Neuron (in vitro differentiated cells): ENCODE results near the gene TTLL13.

Source experiments
- H2AFZ ChIP-seq: one replicate; pipeline ENCODE4 v1.6.1; 2013; ENCODE audit warnings: low read depth, mild to moderate bottlenecking, inconsistent platforms, low read length, moderate library complexity
- H3K27me3 ChIP-seq: one replicate; pipeline ENCODE4 v1.6.1; 2013; ENCODE audit warnings: low read length; ENCODE audit not compliant: insufficient read depth
- H3K36me3 ChIP-seq: one replicate; pipeline ENCODE4 v1.6.1; 2013; ENCODE audit warnings: low read length; ENCODE audit not compliant: insufficient read depth
- H3K4me1 ChIP-seq: one replicate; pipeline ENCODE4 v1.6.1; 2013; ENCODE audit warnings: low read length; ENCODE audit not compliant: insufficient read depth
- H3K4me3 ChIP-seq: 2 replicates; pipeline ENCODE4 v1.5.1; 2013; ENCODE audit warnings: mild to moderate bottlenecking, low read length, moderate library complexity
- H3K9me3 ChIP-seq: one replicate; pipeline ENCODE4 v1.6.1; 2013; ENCODE audit warnings: low read length

The TTLL13 gene

GRCh38 chr15:90223441-90224165, 25.8 kb upstream of the TTLL13 start:
- Histone ChIP-seq H3K36me3 (peaks cover 40% of the 10 kb centered on the region), H3K27me3 (no peaks in the 10 kb centered on the region), H3K4me3 (no peak overlapping the region)

GRCh38 chr15:90225047-90225446, 24.3 kb upstream of the TTLL13 start:
- H3K9me3 ChIP-seq: no peaks in the 10 kb centered on the region
- no peaks in the 10 kb centered on the region for H3K4me1 ChIP-seq
- no peaks in the 10 kb centered on the region for H3K27me3 ChIP-seq
- peaks cover 54% of the 10 kb centered on the region for H3K36me3 ChIP-seq
- no peak overlapping the region for H3K4me3 ChIP-seq
- no peak overlapping the region for H2AFZ ChIP-seq

More at GRCh38 chr15:90223441-90224165, 25.8 kb upstream of the TTLL13 start:
- Histone ChIP-seq H3K9me3 (no peaks in the 10 kb centered on the region), H2AFZ (no peak overlapping the region), H3K4me1 (no peaks in the 10 kb centered on the region)

- H3K4me1 ChIP-seq: no peaks in the 10 kb centered on the region
- H2AFZ ChIP-seq: no peak overlapping the region
- H3K4me3 ChIP-seq: no peak overlapping the region
- no peaks in the 10 kb centered on the region for H3K27me3 ChIP-seq
- peaks cover 58% of the 10 kb centered on the region for H3K36me3 ChIP-seq
- H3K9me3 ChIP-seq: no peaks in the 10 kb centered on the region
Measured at GRCh38 chr15:90225504-90226234, 23.7 kb upstream of the TTLL13 start.

GRCh38 chr15:90227336-90227735, 22.0 kb upstream of the TTLL13 start:
- no peak overlapping the region for H3K4me3 ChIP-seq
- peaks cover 63% of the 10 kb centered on the region for H3K36me3 ChIP-seq
- H3K27me3 ChIP-seq: no peaks in the 10 kb centered on the region
- no peaks in the 10 kb centered on the region for H3K4me1 ChIP-seq
- no peaks in the 10 kb centered on the region for H3K9me3 ChIP-seq
- H2AFZ ChIP-seq: no peak overlapping the region

- H3K27me3 ChIP-seq: no peaks in the 10 kb centered on the region
Measured at GRCh38 chr15:90227816-90228772, 21.3 kb upstream of the TTLL13 start.

GRCh38 chr15:90228960-90229359, 20.4 kb upstream of the TTLL13 start:
- no peaks in the 10 kb centered on the region for H3K9me3 ChIP-seq
- no peak overlapping the region for H2AFZ ChIP-seq
- H3K4me1 ChIP-seq: peaks cover 4% of the 10 kb centered on the region
- H3K36me3 ChIP-seq: peaks cover 55% of the 10 kb centered on the region
- H3K27me3 ChIP-seq: no peaks in the 10 kb centered on the region
- H3K4me3 ChIP-seq: no peak overlapping the region

More at GRCh38 chr15:90227816-90228772, 21.3 kb upstream of the TTLL13 start:
- Histone ChIP-seq H3K9me3 (no peaks in the 10 kb centered on the region), H3K36me3 (peaks cover 63% of the 10 kb centered on the region), H2AFZ (no peak overlapping the region), H3K4me3 (no peak overlapping the region), H3K4me1 (peaks cover 3% of the 10 kb centered on the region)

GRCh38 chr15:90230071-90230494, 19.3 kb upstream of the TTLL13 start:
- Histone ChIP-seq H3K4me3 (no peak overlapping the region), H3K9me3 (no peaks in the 10 kb centered on the region), H3K36me3 (peaks cover 48% of the 10 kb centered on the region)

GRCh38 chr15:90230610-90231009, 18.7 kb upstream of the TTLL13 start:
- no peak overlapping the region for H3K4me3 ChIP-seq
- no peak overlapping the region for H2AFZ ChIP-seq
- no peaks in the 10 kb centered on the region for H3K27me3 ChIP-seq
- H3K9me3 ChIP-seq: no peaks in the 10 kb centered on the region
- H3K4me1 ChIP-seq: peaks cover 8% of the 10 kb centered on the region
- peaks cover 43% of the 10 kb centered on the region for H3K36me3 ChIP-seq

More at GRCh38 chr15:90230071-90230494, 19.3 kb upstream of the TTLL13 start:
- no peaks in the 10 kb centered on the region for H3K27me3 ChIP-seq
- H2AFZ ChIP-seq: no peak overlapping the region
- H3K4me1 ChIP-seq: peaks cover 8% of the 10 kb centered on the region

GRCh38 chr15:90231028-90232017, 18.0 kb upstream of the TTLL13 start:
- H3K4me1 ChIP-seq: peaks cover 8% of the 10 kb centered on the region
- H3K27me3 ChIP-seq: no peaks in the 10 kb centered on the region
- no peaks in the 10 kb centered on the region for H3K9me3 ChIP-seq
- H3K36me3 ChIP-seq: peaks cover 38% of the 10 kb centered on the region
- H2AFZ ChIP-seq: no peak overlapping the region
- no peak overlapping the region for H3K4me3 ChIP-seq

GRCh38 chr15:90232196-90232595, 17.2 kb upstream of the TTLL13 start:
- peaks cover 8% of the 10 kb centered on the region for H3K4me1 ChIP-seq
- H2AFZ ChIP-seq: no peak overlapping the region
- no peaks in the 10 kb centered on the region for H3K9me3 ChIP-seq
- H3K4me3 ChIP-seq: no peak overlapping the region
- H3K36me3 ChIP-seq: peaks cover 34% of the 10 kb centered on the region
- H3K27me3 ChIP-seq: no peaks in the 10 kb centered on the region

- Histone ChIP-seq H3K27me3 (no peaks in the 10 kb centered on the region), H3K9me3 (no peaks in the 10 kb centered on the region), H3K4me1 (peaks cover 8% of the 10 kb centered on the region), H2AFZ (peak overlapping the region; percentile 90), H3K4me3 (peak overlapping the region; percentile 90), H3K36me3 (peaks cover 27% of the 10 kb centered on the region)
Measured at GRCh38 chr15:90232941-90233386, 16.4 kb upstream of the TTLL13 start.
